ENCODE results near the gene UFM1. TPM values are rescaled to one million over a fixed set of nuclear protein-coding genes. Genes with fewer than 3 reads are reported as not detected.

UFM1 gene
- total RNA-seq, 1 experiment from 2014 or later = 33.9 TPM

DNA sequence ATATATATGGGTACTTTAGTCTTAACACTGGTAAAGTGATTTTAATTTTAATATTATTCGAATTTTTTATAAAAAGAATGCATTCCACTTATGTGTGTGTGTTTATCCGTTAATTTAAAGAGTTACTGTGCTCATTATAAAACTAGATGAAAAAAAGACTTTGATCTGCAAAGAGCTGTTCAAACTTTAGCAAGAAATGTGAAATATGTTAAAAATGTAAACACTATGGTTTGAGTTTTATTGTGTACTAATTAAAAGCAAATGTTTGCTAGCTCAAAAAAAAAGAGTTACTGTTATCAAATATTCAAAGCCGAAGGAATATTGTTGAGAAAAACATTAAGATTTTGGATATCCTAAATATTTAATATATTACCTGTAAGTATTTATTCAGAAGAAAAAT is 34.5 kb downstream of the UFM1 start:
- DNase-seq (ENCODE audit: low read depth, low spot score) = no peak
- ChIA-PET RAD21 (ENCODE audit: low non-redundant PET in 1 of 2, low total read pairs in 2 of 2, uncharacterized antibody in 2 of 2, unreplicated experiment in 2 of 2) (no interaction called here), POLR2A (no interaction called here), CTCF (no interaction called here)
- H2AFZ ChIP-seq (ENCODE audit: low read depth, low read length, poor library complexity, severe bottlenecking) = no peak overlapping the region
- H4K20me1 ChIP-seq (ENCODE audit: insufficient read depth) = no peaks in the 10 kb centered on the region
- intact Hi-C loops (cut with micrococcal nuclease) = no loop called here
- H3K9ac ChIP-seq (ENCODE audit: low read length) = no peak overlapping the region
- no peaks in the 10 kb centered on the region for H3K79me2 ChIP-seq (ENCODE audit: insufficient read depth, low read length)
- no TSS peak for BruUV-seq (replicated peaks)
- no peak for ATAC-seq
- H3K9me2 ChIP-seq (ENCODE audit: insufficient read depth) = no peaks in the 10 kb centered on the region
- H3K27me3 ChIP-seq (ENCODE audit: insufficient read depth, low read length) = 0 out of 2 replicates have a peak, but pooled peaks cover 3% of the 10 kb centered on the region
- no peak overlapping the region for H3K4me2 ChIP-seq (ENCODE audit: low read length)
- no peak for TF ChIP-seq EZH2 (IDR thresholded peaks at IDR 0.05)
- TF ChIP-seq, protein P1, sequence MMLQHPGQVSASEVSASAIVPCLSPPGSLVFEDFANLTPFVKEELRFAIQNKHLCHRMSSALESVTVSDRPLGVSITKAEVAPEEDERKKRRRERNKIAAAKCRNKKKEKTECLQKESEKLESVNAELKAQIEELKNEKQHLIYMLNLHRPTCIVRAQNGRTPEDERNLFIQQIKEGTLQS (IDR thresholded peaks at IDR 0.05) = no peak
- TF ChIP-seq ELF1 (IDR thresholded peaks at IDR 0.05; ENCODE audit: borderline replicate concordance, low read depth) = no peak
- no peak for TF ChIP-seq SP1 (IDR thresholded peaks at IDR 0.05; ENCODE audit: low read depth)
- TF ChIP-seq, protein P2, sequence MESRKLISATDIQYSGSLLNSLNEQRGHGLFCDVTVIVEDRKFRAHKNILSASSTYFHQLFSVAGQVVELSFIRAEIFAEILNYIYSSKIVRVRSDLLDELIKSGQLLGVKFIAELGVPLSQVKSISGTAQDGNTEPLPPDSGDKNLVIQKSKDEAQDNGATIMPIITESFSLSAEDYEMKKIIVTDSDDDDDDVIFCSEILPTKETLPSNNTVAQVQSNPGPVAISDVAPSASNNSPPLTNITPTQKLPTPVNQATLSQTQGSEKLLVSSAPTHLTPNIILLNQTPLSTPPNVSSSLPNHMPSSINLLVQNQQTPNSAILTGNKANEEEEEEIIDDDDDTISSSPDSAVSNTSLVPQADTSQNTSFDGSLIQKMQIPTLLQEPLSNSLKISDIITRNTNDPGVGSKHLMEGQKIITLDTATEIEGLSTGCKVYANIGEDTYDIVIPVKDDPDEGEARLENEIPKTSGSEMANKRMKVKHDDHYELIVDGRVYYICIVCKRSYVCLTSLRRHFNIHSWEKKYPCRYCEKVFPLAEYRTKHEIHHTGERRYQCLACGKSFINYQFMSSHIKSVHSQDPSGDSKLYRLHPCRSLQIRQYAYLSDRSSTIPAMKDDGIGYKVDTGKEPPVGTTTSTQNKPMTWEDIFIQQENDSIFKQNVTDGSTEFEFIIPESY (IDR thresholded peaks at IDR 0.05; ENCODE audit: extremely low read depth, insufficient replicate concordance, low read length) = no peak
- TF ChIP-seq CBX3 (IDR thresholded peaks at IDR 0.05; ENCODE audit: low read depth) = no peak
- TF ChIP-seq SIN3A (IDR thresholded peaks at IDR 0.05; ENCODE audit: low read depth) = no peak
- no peak for TF ChIP-seq ZNF274 (IDR thresholded peaks at IDR 0.05; ENCODE audit: low read depth, low read length)
- no peak for TF ChIP-seq RAD21 (IDR thresholded peaks at IDR 0.05; ENCODE audit: low read depth)
- no peak for TF ChIP-seq YY1 (IDR thresholded peaks at IDR 0.05; ENCODE audit: extremely low read depth, insufficient replicate concordance, low read depth, low read length)
- no peak for TF ChIP-seq SRF (IDR thresholded peaks at IDR 0.05; ENCODE audit: low read depth)
- no peak for TF ChIP-seq TCF7L2 (IDR thresholded peaks at IDR 0.05; ENCODE audit: borderline replicate concordance, extremely low read depth, insufficient read depth, insufficient read length)
- TF ChIP-seq EZH2phosphoT487 (IDR thresholded peaks at IDR 0.05; ENCODE audit: borderline replicate concordance) = no peak
- TF ChIP-seq ZFX (IDR thresholded peaks at IDR 0.05) = no peak
- TF ChIP-seq JUND (IDR thresholded peaks at IDR 0.05) = no peak
- no peak for TF ChIP-seq POLR2A (IDR thresholded peaks at IDR 0.05; ENCODE audit: borderline replicate concordance, extremely low read depth, insufficient read depth, insufficient read length)
- TF ChIP-seq, protein P3, sequence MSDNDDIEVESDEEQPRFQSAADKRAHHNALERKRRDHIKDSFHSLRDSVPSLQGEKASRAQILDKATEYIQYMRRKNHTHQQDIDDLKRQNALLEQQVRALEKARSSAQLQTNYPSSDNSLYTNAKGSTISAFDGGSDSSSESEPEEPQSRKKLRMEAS (IDR thresholded peaks at IDR 0.05) = no peak
- TF ChIP-seq CEBPB (IDR thresholded peaks at IDR 0.05; ENCODE audit: low read depth) = no peak
- no peak for TF ChIP-seq FOSL1 (IDR thresholded peaks at IDR 0.05; ENCODE audit: low read depth)
- TF ChIP-seq EGR1 (IDR thresholded peaks at IDR 0.05; ENCODE audit: low read depth) = no peak
- no peaks in the 10 kb centered on the region for H3K9me3 ChIP-seq (ENCODE audit: control insufficient read depth in 1 of 2, insufficient read depth in 1 of 2, low read depth in 1 of 2, low read length in 2 of 2)
- H3K4me3 ChIP-seq (replicated peaks in 1 of 2; ENCODE audit: low read depth in 1 of 2, low read length in 2 of 2) = no peak overlapping the region
- H3K4me1 ChIP-seq (ENCODE audit: control insufficient read depth in 1 of 2, insufficient read depth in 2 of 2, low read length in 2 of 2) = no peaks in the 10 kb centered on the region
- no peak overlapping the region for H3K27ac ChIP-seq (ENCODE audit: low read depth, low read length)
- H3K36me3 ChIP-seq (ENCODE audit: control insufficient read depth in 1 of 2, insufficient read depth in 2 of 2, low read length in 2 of 2) = no peaks in the 10 kb centered on the region

All from HCT116 (cell line).